HG03442 (cell line): ENCODE measurements around the gene PTBP1.
"Not testable (repeated sequence)": the region's sequence is repeated elsewhere in the genome, so short reads cannot be mapped to it uniquely, and the experiment has no call there.

Experiments used
- ATAC-seq: cut with Tn5 transposase; IDR thresholded peaks from one replicate; pipeline ENCODE4 v1.9.1; 2021; ENCODE audit warnings: mild to moderate bottlenecking, moderate library complexity; ENCODE audit not compliant: unreplicated experiment

Gene PTBP1

GRCh38 chr19:807627-808422 lies 10.6 kb downstream of the PTBP1 start:
- ATAC-seq, result no peak

- ATAC-seq, result no peak
These were observed 11.1 kb downstream of the PTBP1 start for GRCh38 chr19:808423-808775.

GRCh38 chr19:810077-810855 lies 13.0 kb downstream of the PTBP1 start:
- no peak for ATAC-seq

- ATAC-seq, result no peak
These were observed 13.7 kb downstream of the PTBP1 start for GRCh38 chr19:810883-811489.

- ATAC-seq, result no peak
These were observed 14.3 kb downstream of the PTBP1 start for GRCh38 chr19:811506-812048.

- no peak for ATAC-seq
These were observed 14.9 kb downstream of the PTBP1 start for GRCh38 chr19:812049-812746.

GRCh38 chr19:812747-813218 lies 15.5 kb downstream of the PTBP1 start:
- ATAC-seq, result no peak

- no peak for ATAC-seq
These were observed 16.2 kb downstream of the PTBP1 start for GRCh38 chr19:813219-814151.

GRCh38 chr19:814152-815078 lies 17.2 kb downstream of the PTBP1 start:
- no peak for ATAC-seq

- no peak for ATAC-seq
These were observed 18.0 kb downstream of the PTBP1 start for GRCh38 chr19:815079-815774.

- no peak for ATAC-seq
These were observed 18.7 kb downstream of the PTBP1 start for GRCh38 chr19:815775-816499.

- no peak for ATAC-seq
These were observed 19.2 kb downstream of the PTBP1 start for GRCh38 chr19:816500-816857.

- ATAC-seq, result not testable (repeated sequence)
These were observed 23.0 kb downstream of the PTBP1 start for GRCh38 chr19:820212-820611.

GRCh38 chr19:821231-821824 lies 24.1 kb downstream of the PTBP1 start:
- no peak for ATAC-seq

- ATAC-seq, result no peak
These were observed 24.7 kb downstream of the PTBP1 start, which contains the start of gene PLPPR3 for GRCh38 chr19:821825-822503. TSS of gene PLPPR3 (minus strand) at chr19:821955. CDS start at chr19:821559, 396 bp downstream.

- no peak for ATAC-seq
These were observed 26.4 kb downstream of the PTBP1 start for GRCh38 chr19:823565-824121.
